Neural cell (in vitro differentiated cells): ENCODE results near the gene VLDLR.

ENCODE experiments used
- EP300 ChIP-seq: fragments of 450-650 bp; conservative IDR thresholded peaks from 2 replicates; pipeline ENCODE4 v1.6.1; 2014; ENCODE audit warnings: antibody characterized with exemption, mild to moderate bottlenecking, moderate library complexity; ENCODE audit not compliant: poor library complexity, severe bottlenecking
- EZH2 ChIP-seq: fragments of 200-600, 300-800 bp; shearing (Covaris generic), sonication (generic); IDR thresholded peaks from 2 replicates; pipeline ENCODE4 v1.6.1; 2014; ENCODE audit warnings: antibody characterized with exemption, low read length, borderline replicate concordance, mild to moderate bottlenecking; ENCODE audit not compliant: insufficient read depth, poor library complexity, severe bottlenecking
- POLR2AphosphoS5 ChIP-seq: IDR thresholded peaks from 2 replicates; pipeline ENCODE4 v1.6.1; 2012
- REST ChIP-seq: IDR thresholded peaks from 2 replicates; pipeline ENCODE4 v1.6.1; 2012; ENCODE audit warnings: borderline replicate concordance
- TAF1 ChIP-seq: IDR thresholded peaks from 2 replicates; pipeline ENCODE4 v1.6.1; 2012; ENCODE audit warnings: low read depth
- TF ChIP-seq, protein P1 (sequence below): fragments of 450-650 bp; IDR thresholded peaks from 2 replicates; pipeline ENCODE4 v1.5.1; 2014; ENCODE audit warnings: antibody characterized with exemption, mild to moderate bottlenecking, moderate library complexity; ENCODE audit not compliant: poor library complexity, severe bottlenecking

DNA sequence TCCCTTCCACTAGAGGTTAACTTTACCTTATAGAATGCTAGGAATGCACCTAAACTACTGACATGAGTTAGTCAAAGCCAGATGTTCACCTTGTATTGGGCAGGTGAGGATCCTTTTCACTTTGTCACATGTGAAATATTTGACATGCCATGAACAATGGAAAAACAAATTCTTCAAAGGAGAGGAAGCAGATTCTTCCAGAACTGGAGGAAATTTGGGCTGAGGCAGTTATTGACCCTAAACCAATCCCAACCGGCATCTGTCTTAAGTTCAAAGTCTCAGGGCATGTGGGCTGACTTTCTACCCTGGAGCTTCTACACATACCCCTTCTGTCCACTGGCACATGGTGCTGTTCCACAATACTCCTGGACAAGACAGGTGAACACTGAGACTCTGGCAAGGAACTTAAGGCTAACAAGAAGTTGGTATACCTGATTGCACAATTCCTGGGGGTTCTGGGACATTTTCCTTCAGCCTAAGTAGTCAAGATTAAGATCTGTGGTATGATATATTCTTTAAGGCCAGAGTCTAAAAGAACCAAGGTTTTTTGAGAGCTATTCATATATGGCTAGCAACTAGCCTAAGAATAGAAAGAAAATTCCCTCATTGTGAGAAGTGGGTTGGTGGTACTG, 2.6 kb downstream of the VLDLR start:
- TF ChIP-seq POLR2AphosphoS5 (no peak), EP300 (no peak), EZH2 (no peak), REST (no peak), TAF1 (no peak)
- TF ChIP-seq, protein P1, sequence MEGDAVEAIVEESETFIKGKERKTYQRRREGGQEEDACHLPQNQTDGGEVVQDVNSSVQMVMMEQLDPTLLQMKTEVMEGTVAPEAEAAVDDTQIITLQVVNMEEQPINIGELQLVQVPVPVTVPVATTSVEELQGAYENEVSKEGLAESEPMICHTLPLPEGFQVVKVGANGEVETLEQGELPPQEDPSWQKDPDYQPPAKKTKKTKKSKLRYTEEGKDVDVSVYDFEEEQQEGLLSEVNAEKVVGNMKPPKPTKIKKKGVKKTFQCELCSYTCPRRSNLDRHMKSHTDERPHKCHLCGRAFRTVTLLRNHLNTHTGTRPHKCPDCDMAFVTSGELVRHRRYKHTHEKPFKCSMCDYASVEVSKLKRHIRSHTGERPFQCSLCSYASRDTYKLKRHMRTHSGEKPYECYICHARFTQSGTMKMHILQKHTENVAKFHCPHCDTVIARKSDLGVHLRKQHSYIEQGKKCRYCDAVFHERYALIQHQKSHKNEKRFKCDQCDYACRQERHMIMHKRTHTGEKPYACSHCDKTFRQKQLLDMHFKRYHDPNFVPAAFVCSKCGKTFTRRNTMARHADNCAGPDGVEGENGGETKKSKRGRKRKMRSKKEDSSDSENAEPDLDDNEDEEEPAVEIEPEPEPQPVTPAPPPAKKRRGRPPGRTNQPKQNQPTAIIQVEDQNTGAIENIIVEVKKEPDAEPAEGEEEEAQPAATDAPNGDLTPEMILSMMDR, result no peak
